Right atrium auricular region (tissue), 2 donors: ENCODE results near the gene SH3TC1. TPM values are rescaled to one million over a fixed set of nuclear protein-coding genes. Genes with fewer than 3 reads are reported as not detected.

Experiments
- DNase-seq: peaks from one replicate; pipeline ENCODE4 v3.0.0-alpha.2; 2019; ENCODE audit warnings: low spot score
- H3K27ac ChIP-seq, 2 donors: fragments of 200-600 bp; sonication (generic); 1 replicate in 1 of 2; 2 replicates in 1 of 2; pipeline ENCODE4 v1.5.1; 2016 to 2019
- H3K27me3 ChIP-seq, 2 donors: fragments of 200-600 bp; sonication (generic); one replicate each; pipeline versions ENCODE4 v1.5.1 to v1.6.0; 2017 to 2019
- H3K36me3 ChIP-seq: fragments of 200-600 bp; sonication (generic); one replicate; pipeline ENCODE4 v1.5.1; 2016
- H3K4me1 ChIP-seq, 2 donors: fragments of 200-600 bp; sonication (generic); one replicate each; pipeline versions ENCODE4 v1.5.1 to v1.6.0; 2017 to 2019
- H3K4me3 ChIP-seq, 2 donors: fragments of 200-600 bp; sonication (generic); 1 replicate in 1 of 2; 2 replicates in 1 of 2; pipeline ENCODE4 v1.5.1; 2017 to 2019; ENCODE audit warnings: mild to moderate bottlenecking in 1 of 2, moderate library complexity in 1 of 2
- H3K9me3 ChIP-seq, 2 donors: fragments of 200-600 bp; sonication (generic); one replicate each; pipeline ENCODE4 v1.5.1; 2019
- total RNA-seq, 2 donors: library from RNA; depleted of rRNA; stranded (reverse); fragments of >200 nt; gene quantifications; one replicate each; pipeline ENCODE4 v1.1.0, GENCODE V29; 2016
- TF ChIP-seq, protein P1 (sequence below), 2 donors: fragments of 200-600 bp; sonication (generic); IDR thresholded peaks; one replicate each; pipeline ENCODE4 v1.5.1; 2019; ENCODE audit warnings: antibody characterized with exemption in 2 of 2

The SH3TC1 gene
- total RNA-seq, 2 donors from 2014 or later: 8.9 to 13.9 TPM

DNA sequence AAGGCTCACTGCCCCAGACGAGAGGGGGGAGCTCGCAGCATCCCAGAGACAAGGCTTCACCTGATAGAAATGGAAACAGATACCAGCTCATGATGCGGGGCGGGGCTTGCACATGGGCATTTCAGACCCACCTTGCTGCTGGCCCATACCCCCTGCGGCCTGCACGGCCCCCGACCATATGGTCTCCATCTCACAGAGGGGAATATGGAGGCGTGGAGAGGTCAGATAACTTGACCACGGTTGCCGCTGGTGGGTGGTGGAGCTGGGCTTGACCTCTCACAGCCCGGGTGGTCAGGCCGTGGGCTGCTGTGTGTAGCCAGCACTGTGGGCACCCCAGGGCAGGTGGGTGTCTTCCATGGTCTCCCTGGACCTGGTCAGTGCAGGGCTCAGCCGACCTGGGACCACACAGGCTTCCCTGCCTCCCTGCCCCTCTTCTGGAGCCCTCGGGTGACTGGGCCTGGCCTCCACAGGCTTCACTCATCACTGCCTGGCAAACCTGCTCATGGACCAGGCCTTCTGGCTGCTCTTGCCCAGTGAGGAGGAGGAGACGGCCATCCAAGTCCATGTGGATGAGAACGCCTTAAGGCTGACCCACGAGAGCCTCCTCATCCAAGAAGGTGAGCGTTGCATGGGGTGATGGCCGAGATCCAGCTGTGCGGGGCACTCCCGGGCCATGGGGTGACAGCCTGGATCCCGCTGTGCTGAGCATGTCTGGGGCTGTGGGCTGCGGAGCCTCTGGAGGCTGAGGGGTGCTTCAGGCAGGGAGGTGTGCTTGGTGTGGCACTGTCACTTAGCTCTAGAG, 16.8 kb downstream of the SH3TC1 start:
- no peaks in the 10 kb centered on the region for H3K9me3 ChIP-seq
- H3K4me1 ChIP-seq: peaks cover 0 to 16% of the 10 kb centered on the region in 2 donors
- TF ChIP-seq, protein P1, sequence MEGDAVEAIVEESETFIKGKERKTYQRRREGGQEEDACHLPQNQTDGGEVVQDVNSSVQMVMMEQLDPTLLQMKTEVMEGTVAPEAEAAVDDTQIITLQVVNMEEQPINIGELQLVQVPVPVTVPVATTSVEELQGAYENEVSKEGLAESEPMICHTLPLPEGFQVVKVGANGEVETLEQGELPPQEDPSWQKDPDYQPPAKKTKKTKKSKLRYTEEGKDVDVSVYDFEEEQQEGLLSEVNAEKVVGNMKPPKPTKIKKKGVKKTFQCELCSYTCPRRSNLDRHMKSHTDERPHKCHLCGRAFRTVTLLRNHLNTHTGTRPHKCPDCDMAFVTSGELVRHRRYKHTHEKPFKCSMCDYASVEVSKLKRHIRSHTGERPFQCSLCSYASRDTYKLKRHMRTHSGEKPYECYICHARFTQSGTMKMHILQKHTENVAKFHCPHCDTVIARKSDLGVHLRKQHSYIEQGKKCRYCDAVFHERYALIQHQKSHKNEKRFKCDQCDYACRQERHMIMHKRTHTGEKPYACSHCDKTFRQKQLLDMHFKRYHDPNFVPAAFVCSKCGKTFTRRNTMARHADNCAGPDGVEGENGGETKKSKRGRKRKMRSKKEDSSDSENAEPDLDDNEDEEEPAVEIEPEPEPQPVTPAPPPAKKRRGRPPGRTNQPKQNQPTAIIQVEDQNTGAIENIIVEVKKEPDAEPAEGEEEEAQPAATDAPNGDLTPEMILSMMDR (IDR thresholded peaks at IDR 0.05): no peak
- DNase-seq: no peak
- H3K36me3 ChIP-seq: peaks cover 5% of the 10 kb centered on the region
- H3K27ac ChIP-seq: no peak overlapping the region
- H3K4me3 ChIP-seq: no peak overlapping the region
- H3K27me3 ChIP-seq: no peaks in the 10 kb centered on the region

DNA sequence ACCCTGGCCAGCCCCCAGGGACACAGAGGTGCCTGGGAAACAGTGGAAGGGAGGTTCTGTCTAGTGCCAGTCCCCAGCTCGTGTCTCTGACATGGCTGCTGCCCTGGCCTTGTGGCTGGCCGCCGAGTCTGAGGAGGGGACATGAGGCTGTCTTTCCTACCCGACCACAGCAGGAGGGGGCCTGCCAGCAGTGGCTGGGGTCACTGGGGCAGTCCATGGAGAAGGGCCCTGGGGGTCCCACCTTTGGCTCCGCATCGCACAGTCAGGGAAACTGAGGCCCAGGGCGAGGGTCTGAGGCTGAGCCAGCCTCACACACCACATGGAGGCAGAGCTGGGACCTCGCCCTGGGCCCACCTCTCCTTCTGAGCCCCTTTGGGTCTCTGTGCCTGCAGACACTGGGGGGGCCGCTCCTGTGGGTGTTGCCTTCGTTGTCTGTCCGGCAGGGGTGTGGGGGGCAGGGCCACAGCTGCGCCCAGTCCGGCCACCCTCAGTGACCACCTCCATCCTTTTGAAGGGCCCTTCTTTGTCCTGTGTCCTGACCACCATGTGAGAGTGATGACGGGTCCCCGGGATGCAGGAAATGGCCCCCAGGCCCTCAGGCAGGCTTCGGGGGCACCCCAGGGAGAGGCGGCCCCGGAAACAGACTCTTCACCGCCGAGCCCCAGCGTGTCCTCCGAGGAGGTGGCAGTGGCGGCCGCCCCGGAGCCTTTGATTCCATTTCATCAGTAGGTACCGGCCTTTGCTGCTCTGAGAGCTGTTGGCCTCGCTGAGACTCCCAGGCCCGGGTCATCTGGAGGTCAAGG, 17.6 kb downstream of the SH3TC1 start:
- H3K27ac ChIP-seq: no peak overlapping the region
- peaks cover 5% of the 10 kb centered on the region for H3K36me3 ChIP-seq
- peaks cover 0 to 16% of the 10 kb centered on the region in 2 donors for H3K4me1 ChIP-seq
- no peaks in the 10 kb centered on the region for H3K27me3 ChIP-seq
- H3K4me3 ChIP-seq: no peak overlapping the region
- no peaks in the 10 kb centered on the region for H3K9me3 ChIP-seq
- no peak for DNase-seq
- TF ChIP-seq, protein P1 (IDR thresholded peaks at IDR 0.05): no peak

GRCh38 chr4:8217246-8217511, 18.1 kb downstream of the SH3TC1 start:
- Histone ChIP-seq H3K4me1 (peaks cover 0 to 16% of the 10 kb centered on the region in 2 donors), H3K27ac (no peak overlapping the region), H3K36me3 (peaks cover 5% of the 10 kb centered on the region), H3K4me3 (no peak overlapping the region), H3K9me3 (no peaks in the 10 kb centered on the region), H3K27me3 (no peaks in the 10 kb centered on the region)
- DNase-seq: no peak
- TF ChIP-seq, protein P1 (IDR thresholded peaks at IDR 0.05): no peak

DNA sequence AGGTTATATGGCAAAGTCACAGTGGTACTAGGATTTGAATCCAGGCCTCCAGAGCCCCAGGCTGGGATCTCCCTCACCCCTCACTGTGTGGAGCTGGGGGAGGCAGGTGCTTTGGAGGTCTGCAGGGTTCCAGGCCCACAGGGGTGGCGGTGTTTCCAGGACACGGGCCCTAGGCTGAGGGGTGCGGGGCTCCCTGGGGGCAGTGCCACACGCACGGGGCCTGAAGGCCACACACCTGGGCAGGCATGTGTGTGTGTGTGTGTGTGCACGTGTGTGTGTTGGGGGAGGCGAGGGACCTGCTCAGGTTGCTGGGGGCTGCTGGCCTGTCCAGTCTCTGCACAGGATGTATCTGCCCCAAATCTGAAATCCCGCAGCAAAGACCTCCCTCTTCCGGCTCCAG, 18.8 kb downstream of the SH3TC1 start:
- peaks cover 0 to 16% of the 10 kb centered on the region in 2 donors for H3K4me1 ChIP-seq
- no peak overlapping the region for H3K4me3 ChIP-seq
- H3K9me3 ChIP-seq: no peaks in the 10 kb centered on the region
- TF ChIP-seq, protein P1 (IDR thresholded peaks at IDR 0.05): no peak
- no peaks in the 10 kb centered on the region for H3K27me3 ChIP-seq
- peaks cover 5% of the 10 kb centered on the region for H3K36me3 ChIP-seq
- DNase-seq: no peak
- H3K27ac ChIP-seq: no peak overlapping the region

DNA sequence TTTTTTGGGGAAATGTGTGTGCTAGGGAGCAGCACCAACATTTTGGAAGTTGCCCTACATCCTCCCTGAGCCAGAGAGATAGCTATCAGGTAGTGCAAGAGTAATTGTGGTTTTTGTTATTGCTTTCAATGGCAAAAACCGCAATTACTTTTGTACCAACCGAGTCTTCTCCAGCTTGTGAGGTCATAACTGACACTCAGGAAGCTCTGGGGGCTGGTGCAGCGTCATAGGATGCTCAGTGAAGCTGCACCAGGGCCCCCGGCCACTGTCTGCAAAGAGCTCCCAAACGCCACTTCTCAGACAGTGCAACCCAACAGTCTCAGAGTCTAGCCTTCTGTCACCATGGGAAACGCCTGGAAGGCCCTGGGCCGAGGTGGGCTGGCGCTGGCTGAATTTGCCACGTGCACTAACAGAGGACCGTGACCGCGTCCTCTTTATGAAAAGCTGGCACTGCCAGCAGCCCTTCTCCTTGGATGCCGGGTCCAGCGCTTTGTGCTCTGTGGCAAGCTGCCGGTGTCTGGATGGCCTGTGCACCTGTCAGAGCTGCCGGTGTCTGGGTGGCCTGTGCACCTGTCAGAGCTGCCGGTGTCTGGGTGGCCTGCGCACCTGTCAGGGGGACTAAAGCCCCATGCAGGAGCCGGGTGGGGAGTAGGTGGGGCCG, 19.4 kb downstream of the SH3TC1 start:
- no peak for DNase-seq
- TF ChIP-seq, protein P1 (IDR thresholded peaks at IDR 0.05): no peak
- H3K9me3 ChIP-seq: no peaks in the 10 kb centered on the region
- H3K4me1 ChIP-seq: peaks cover 0 to 16% of the 10 kb centered on the region in 2 donors
- H3K36me3 ChIP-seq: peaks cover 5% of the 10 kb centered on the region
- no peaks in the 10 kb centered on the region for H3K27me3 ChIP-seq
- H3K4me3 ChIP-seq: no peak overlapping the region
- no peak overlapping the region for H3K27ac ChIP-seq
